ENCODE measurements around the gene CD59. TPM values are rescaled to one million over a fixed set of nuclear protein-coding genes. Genes with fewer than 3 reads are reported as not detected.

Gene CD59
- total RNA-seq, 4 donors from 2014 or later = 309 to 520 (median 422) TPM

DNA sequence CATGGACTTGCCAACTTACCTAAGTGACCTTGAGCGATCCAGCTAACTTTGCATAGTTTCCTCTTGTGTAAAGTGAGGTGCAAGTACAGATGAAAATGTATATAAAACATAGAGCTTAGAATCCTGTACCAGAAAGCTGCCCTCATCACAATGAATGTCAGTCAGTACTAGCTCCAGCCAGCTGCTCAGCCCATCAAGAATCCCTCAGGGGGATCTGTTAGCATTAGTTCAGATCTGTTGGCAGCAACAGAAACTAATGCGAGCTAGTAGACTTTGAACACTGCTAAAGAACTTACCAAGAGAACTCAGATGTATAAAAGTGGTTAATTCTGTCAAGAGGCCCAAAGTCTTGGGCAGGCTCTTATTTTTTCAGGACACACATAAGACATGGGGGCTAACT is 29.3 kb downstream of the CD59 start:
- Histone ChIP-seq H3K4me3 (no peak overlapping the region), H3K36me3 (peaks cover 31% of the 10 kb centered on the region), H3K27me3 (no peaks in the 10 kb centered on the region), H3K27ac (peak overlapping the region; percentile 74), H3K9me3 (no peaks in the 10 kb centered on the region), H3K4me1 (peaks cover 39% of the 10 kb centered on the region)
- 63% methylated on average over 2 of the region's 2 CpGs for WGBS
- TF ChIP-seq POLR2A (IDR thresholded peaks at IDR 0.05) (no peak), EP300 (IDR thresholded peaks at IDR 0.05) (no peak), POLR2AphosphoS5 (IDR thresholded peaks at IDR 0.05) (no peak)
- TF ChIP-seq, protein P1, sequence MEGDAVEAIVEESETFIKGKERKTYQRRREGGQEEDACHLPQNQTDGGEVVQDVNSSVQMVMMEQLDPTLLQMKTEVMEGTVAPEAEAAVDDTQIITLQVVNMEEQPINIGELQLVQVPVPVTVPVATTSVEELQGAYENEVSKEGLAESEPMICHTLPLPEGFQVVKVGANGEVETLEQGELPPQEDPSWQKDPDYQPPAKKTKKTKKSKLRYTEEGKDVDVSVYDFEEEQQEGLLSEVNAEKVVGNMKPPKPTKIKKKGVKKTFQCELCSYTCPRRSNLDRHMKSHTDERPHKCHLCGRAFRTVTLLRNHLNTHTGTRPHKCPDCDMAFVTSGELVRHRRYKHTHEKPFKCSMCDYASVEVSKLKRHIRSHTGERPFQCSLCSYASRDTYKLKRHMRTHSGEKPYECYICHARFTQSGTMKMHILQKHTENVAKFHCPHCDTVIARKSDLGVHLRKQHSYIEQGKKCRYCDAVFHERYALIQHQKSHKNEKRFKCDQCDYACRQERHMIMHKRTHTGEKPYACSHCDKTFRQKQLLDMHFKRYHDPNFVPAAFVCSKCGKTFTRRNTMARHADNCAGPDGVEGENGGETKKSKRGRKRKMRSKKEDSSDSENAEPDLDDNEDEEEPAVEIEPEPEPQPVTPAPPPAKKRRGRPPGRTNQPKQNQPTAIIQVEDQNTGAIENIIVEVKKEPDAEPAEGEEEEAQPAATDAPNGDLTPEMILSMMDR (IDR thresholded peaks at IDR 0.05) = no peak
- DNase-seq (ENCODE audit: low spot score in 2 of 2) = no peak

DNA sequence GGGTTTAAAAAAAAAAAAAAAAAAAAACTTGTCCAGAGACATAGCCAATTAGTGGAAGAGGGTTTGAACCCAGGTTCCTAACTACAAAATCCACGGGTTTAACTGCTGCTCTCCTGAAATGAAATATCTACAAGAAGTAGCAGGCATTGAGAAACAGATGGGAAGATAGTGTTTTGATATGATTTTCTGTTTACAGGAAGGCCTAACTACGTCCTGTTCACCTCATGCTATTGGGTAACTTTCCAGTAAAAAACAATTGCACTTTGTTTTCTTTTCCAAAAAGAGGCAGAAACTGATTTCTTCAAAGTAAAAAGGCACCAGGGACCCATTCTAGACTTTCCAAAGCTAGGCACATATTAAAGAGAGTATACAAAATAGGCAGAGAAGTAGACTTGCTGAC is 29.7 kb downstream of the CD59 start:
- TF ChIP-seq, protein P1 (IDR thresholded peaks at IDR 0.05) = no peak
- TF ChIP-seq POLR2A (IDR thresholded peaks at IDR 0.05) = no peak
- no peaks in the 10 kb centered on the region for H3K9me3 ChIP-seq
- peaks cover 31% of the 10 kb centered on the region for H3K36me3 ChIP-seq
- no peak for DNase-seq (ENCODE audit: low spot score in 2 of 2)
- H3K4me3 ChIP-seq = no peak overlapping the region
- no peaks in the 10 kb centered on the region for H3K27me3 ChIP-seq
- WGBS = 59% methylated on average over 2 of the region's 2 CpGs
- peak overlapping the region; percentile 74 for H3K27ac ChIP-seq
- H3K4me1 ChIP-seq = peaks cover 42% of the 10 kb centered on the region

DNA sequence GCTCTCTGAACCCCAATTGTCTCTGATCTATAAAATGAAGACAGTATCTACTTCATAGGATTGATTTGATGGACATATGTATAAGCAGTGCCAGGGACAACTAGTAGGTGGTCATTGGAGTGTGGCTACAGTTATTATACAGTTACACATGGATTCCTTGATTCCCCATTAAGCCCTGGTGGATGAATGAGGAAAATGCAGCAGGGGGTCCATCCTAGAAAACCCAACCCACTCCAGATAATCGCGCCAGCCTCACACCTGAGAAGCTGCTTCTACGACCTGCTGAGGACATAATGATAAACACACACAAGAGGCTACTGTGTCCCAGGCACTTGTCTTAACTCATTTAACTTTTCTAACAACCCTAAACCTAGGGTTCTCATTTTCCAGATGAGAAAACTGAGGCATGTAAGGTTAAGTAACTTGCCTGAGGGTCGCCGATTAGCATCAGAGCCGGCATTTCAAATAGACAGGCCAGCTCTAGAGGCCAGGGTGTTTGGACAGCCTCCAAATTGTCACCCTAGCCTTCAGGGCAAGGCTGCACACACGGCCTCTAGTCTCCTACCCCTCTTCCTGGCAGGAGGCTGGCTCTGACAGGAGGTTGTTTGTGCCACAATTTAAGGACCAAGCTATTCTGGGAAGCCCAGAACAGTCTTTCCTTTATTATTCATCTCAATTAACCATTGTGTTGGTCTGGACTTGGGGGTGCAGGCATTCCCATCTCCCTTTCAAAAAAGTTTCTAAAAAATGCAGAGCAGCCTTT is 31.8 kb downstream of the CD59 start:
- H3K27ac ChIP-seq = peak overlapping the region; percentile 74
- WGBS = 73% methylated on average over 7 of the region's 7 CpGs
- no peaks in the 10 kb centered on the region for H3K9me3 ChIP-seq
- H3K27me3 ChIP-seq = no peaks in the 10 kb centered on the region
- TF ChIP-seq, protein P1 (IDR thresholded peaks at IDR 0.05) = no peak
- no peak for TF ChIP-seq POLR2AphosphoS5 (IDR thresholded peaks at IDR 0.05)
- TF ChIP-seq EP300 (IDR thresholded peaks at IDR 0.05) = no peak
- no peak for TF ChIP-seq POLR2A (IDR thresholded peaks at IDR 0.05)
- DNase-seq (ENCODE audit: low spot score in 2 of 2) = no peak
- H3K36me3 ChIP-seq = peaks cover 17% of the 10 kb centered on the region
- H3K4me1 ChIP-seq = peaks cover 60% of the 10 kb centered on the region
- no peak overlapping the region for H3K4me3 ChIP-seq

DNA sequence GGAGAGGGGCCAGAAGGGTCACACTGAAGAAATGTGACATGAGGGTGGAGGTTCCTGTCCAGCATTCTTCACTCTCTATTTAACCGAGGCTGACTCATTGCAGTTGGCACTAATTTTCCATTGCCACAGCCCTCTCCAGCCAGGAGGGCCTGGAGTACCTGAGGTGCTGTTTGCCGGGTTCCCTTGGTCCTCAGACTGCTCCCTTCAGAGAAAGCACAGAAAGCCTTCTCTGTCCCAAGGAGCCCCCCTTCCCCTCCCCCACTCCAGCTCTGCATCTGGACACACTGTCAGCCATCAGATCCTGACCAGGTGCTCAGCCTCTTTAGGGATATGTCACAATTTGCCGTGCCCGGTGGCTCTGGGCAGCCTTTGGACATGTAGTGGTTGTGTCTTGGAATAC is 32.4 kb downstream of the CD59 start:
- Histone ChIP-seq H3K36me3 (peaks cover 11% of the 10 kb centered on the region), H3K4me1 (peaks cover 62% of the 10 kb centered on the region), H3K27ac (peak overlapping the region; percentile 74), H3K9me3 (no peaks in the 10 kb centered on the region), H3K4me3 (no peak overlapping the region), H3K27me3 (no peaks in the 10 kb centered on the region)
- WGBS = 15% methylated on average over 2 of the region's 4 CpGs
- DNase-seq (ENCODE audit: low spot score in 2 of 2) = no peak
- TF ChIP-seq EP300 (IDR thresholded peaks at IDR 0.05) = no peak
- TF ChIP-seq, protein P1 (IDR thresholded peaks at IDR 0.05) = no peak
- TF ChIP-seq POLR2AphosphoS5 (IDR thresholded peaks at IDR 0.05) = no peak
- TF ChIP-seq POLR2A (IDR thresholded peaks at IDR 0.05) = no peak

DNA sequence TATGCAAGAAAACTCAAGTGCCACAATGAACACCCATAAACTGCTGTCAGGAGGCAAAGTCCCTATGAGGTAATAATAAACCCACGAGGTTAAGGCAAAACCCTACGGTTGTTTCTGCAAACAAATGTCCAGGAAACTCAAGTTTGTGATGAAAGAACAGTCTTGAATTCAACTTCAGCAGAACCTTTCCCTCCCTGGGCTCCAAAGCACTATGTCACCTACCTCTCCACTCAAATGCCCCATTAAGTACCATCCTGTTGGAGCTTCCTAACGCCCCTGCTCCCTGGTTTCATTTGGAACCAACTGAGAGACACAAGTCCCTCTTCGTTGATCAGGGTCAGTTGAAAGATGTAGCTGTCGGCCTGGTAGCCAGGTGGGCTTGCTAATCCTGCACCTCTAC is 33.0 kb downstream of the CD59 start:
- WGBS = 83% methylated on average over 5 of the region's 5 CpGs
- peaks cover 6% of the 10 kb centered on the region for H3K36me3 ChIP-seq
- peak overlapping the region; percentile 74 for H3K27ac ChIP-seq
- H3K4me1 ChIP-seq = peaks cover 60% of the 10 kb centered on the region
- DNase-seq (ENCODE audit: low spot score in 2 of 2) = no peak
- no peaks in the 10 kb centered on the region for H3K27me3 ChIP-seq
- TF ChIP-seq POLR2A (IDR thresholded peaks at IDR 0.05) (no peak), POLR2AphosphoS5 (IDR thresholded peaks at IDR 0.05) (no peak), EP300 (IDR thresholded peaks at IDR 0.05) (no peak)
- TF ChIP-seq, protein P1 (IDR thresholded peaks at IDR 0.05) = no peak
- no peak overlapping the region for H3K4me3 ChIP-seq
- H3K9me3 ChIP-seq = no peaks in the 10 kb centered on the region

All from suprapubic skin (tissue), 4 donors.